Caco-2 (cell line): ENCODE results near the gene BMAL1. TPM values are rescaled to one million over a fixed set of nuclear protein-coding genes. Genes with fewer than 3 reads are reported as not detected.
A peak's percentile ranks its signal among the peaks of the same experiment; 100 is the strongest.
"Not testable (repeated sequence)": the region's sequence is repeated elsewhere in the genome, so short reads cannot be mapped to it uniquely, and the experiment has no call there.

Experiments
- BruUV-seq: library from RNA; stranded (reverse); fragments of 400-500 nt; replicated peaks from 2 replicates; lab custom pipeline; 2021; lab: Mats Ljungman, UMichigan
- CTCF ChIA-PET: fragments of 300-600 bp; sonication (Branson Sonifier 250); formaldehyde crosslinking; loops from one replicate; lab custom pipeline; 2022; ENCODE audit warnings: antibody characterized with exemption; lab: Charles Lee
- POLR2A ChIA-PET: fragments of 300-600 bp; sonication (Branson Sonifier 250); formaldehyde crosslinking; loops from one replicate; lab custom pipeline; 2022; ENCODE audit warnings: antibody characterized with exemption; lab: Charles Lee
- DNase-seq, 2 experiments: peaks; one replicate each; pipeline versions ENCODE4 v3.0.0 to v3.0.0-alpha.2; 2020 to 2022
- H3K27me3 ChIP-seq: replicated peaks from 2 replicates; pipeline ENCODE4 v1.6.0; 2011; ENCODE audit warnings: low read length; ENCODE audit not compliant: control insufficient read depth, insufficient read depth
- H3K36me3 ChIP-seq: 2 replicates; pipeline ENCODE4 v1.5.1; 2011; ENCODE audit warnings: low read length; ENCODE audit not compliant: control insufficient read depth, insufficient read depth
- H3K4me1 ChIP-seq: fragments of 250-450 bp; sonication (Bioruptor Pico); 2 replicates; pipeline ENCODE4 v1.5.1; 2020; ENCODE audit warnings: mild to moderate bottlenecking
- H3K4me3 ChIP-seq: 2 replicates; pipeline ENCODE4 v1.5.1; 2011; ENCODE audit warnings: low read depth, mild to moderate bottlenecking, control low read depth, low read length
- H3K9me3 ChIP-seq: fragments of 250-450 bp; sonication (Bioruptor Pico); 2 replicates; pipeline ENCODE4 v1.5.1; 2020; ENCODE audit warnings: mild to moderate bottlenecking, moderate library complexity
- H3K27ac Mint-ChIP-seq: one replicate; pipeline ENCODE4 v1.8.0; 2022; ENCODE audit warnings: mixed read lengths; ENCODE audit not compliant: unreplicated experiment
- H3K27me3 Mint-ChIP-seq: one replicate; pipeline ENCODE4 v1.8.0; 2022; ENCODE audit warnings: mixed read lengths; ENCODE audit not compliant: insufficient read depth, unreplicated experiment
- H3K36me3 Mint-ChIP-seq: one replicate; pipeline ENCODE4 v1.8.0; 2022; ENCODE audit warnings: mild to moderate bottlenecking, mixed read lengths; ENCODE audit not compliant: insufficient read depth, unreplicated experiment
- H3K4me1 Mint-ChIP-seq: one replicate; pipeline ENCODE4 v1.8.0; 2022; ENCODE audit warnings: low read depth, mixed read lengths; ENCODE audit not compliant: unreplicated experiment
- H3K4me3 Mint-ChIP-seq: one replicate; pipeline ENCODE4 v1.8.0; 2022; ENCODE audit warnings: mild to moderate bottlenecking, moderate library complexity, mixed read lengths; ENCODE audit not compliant: unreplicated experiment
- H3K9me3 Mint-ChIP-seq: one replicate; pipeline ENCODE4 v1.8.0; 2022; ENCODE audit warnings: mixed read lengths; ENCODE audit not compliant: unreplicated experiment
- intact Hi-C: fragments of 100-400 bp; cut with micrococcal nuclease; formaldehyde crosslinking; loops from one replicate; pipeline ENCODE4 v1.10.0; 2022; ENCODE audit not compliant: unreplicated experiment
- total RNA-seq: library from RNA; stranded (reverse); gene quantifications from 2 replicates; pipeline ENCODE4 v1.2.3, GENCODE V29; 2022
- TF ChIP-seq, protein P1 (sequence below), 2 experiments: fragments of 200-600 bp in 1 of 2; IDR thresholded peaks; 1 replicate in 1 of 2; 2 replicates in 1 of 2; pipeline versions ENCODE4 v1.5.1 to v1.8.0; 2011 to 2022; ENCODE audit warnings: antibody characterized with exemption in 1 of 2, control low read depth in 1 of 2, inconsistent platforms in 1 of 2, low read depth in 1 of 2, low read length in 1 of 2, mild to moderate bottlenecking in 1 of 2, moderate library complexity in 1 of 2; ENCODE audit not compliant: insufficient read depth in 1 of 2, severe bottlenecking in 1 of 2, unreplicated experiment in 1 of 2

The BMAL1 gene
- total RNA-seq, 1 experiment from 2014 or later: 17.9 TPM

GRCh38 chr11:13256216-13256615, 21.4 kb upstream of the BMAL1 start:
- H3K4me3 ChIP-seq: no peak overlapping the region
- Mint-ChIP-seq H3K4me3 (no peak overlapping the region), H3K36me3 (no peaks in the 10 kb centered on the region), H3K27me3 (no peaks in the 10 kb centered on the region), H3K27ac (no peak overlapping the region), H3K9me3 (no peaks in the 10 kb centered on the region), H3K4me1 (peaks cover 21% of the 10 kb centered on the region)
- peaks cover 28% of the 10 kb centered on the region for H3K4me1 ChIP-seq
- no peak for DNase-seq
- ChIA-PET POLR2A (no interaction called here), CTCF (no interaction called here)
- no TSS peak for BruUV-seq
- H3K36me3 ChIP-seq: no peaks in the 10 kb centered on the region
- TF ChIP-seq, protein P1, sequence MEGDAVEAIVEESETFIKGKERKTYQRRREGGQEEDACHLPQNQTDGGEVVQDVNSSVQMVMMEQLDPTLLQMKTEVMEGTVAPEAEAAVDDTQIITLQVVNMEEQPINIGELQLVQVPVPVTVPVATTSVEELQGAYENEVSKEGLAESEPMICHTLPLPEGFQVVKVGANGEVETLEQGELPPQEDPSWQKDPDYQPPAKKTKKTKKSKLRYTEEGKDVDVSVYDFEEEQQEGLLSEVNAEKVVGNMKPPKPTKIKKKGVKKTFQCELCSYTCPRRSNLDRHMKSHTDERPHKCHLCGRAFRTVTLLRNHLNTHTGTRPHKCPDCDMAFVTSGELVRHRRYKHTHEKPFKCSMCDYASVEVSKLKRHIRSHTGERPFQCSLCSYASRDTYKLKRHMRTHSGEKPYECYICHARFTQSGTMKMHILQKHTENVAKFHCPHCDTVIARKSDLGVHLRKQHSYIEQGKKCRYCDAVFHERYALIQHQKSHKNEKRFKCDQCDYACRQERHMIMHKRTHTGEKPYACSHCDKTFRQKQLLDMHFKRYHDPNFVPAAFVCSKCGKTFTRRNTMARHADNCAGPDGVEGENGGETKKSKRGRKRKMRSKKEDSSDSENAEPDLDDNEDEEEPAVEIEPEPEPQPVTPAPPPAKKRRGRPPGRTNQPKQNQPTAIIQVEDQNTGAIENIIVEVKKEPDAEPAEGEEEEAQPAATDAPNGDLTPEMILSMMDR (IDR thresholded peaks at IDR 0.05; ENCODE audit: insufficient read depth in 1 of 2, low read depth in 1 of 2, low read length in 1 of 2, severe bottlenecking in 1 of 2, unreplicated experiment in 1 of 2): no peak
- no peaks in the 10 kb centered on the region for H3K27me3 ChIP-seq
- no peaks in the 10 kb centered on the region for H3K9me3 ChIP-seq
- intact Hi-C loops: no loop called here

DNA sequence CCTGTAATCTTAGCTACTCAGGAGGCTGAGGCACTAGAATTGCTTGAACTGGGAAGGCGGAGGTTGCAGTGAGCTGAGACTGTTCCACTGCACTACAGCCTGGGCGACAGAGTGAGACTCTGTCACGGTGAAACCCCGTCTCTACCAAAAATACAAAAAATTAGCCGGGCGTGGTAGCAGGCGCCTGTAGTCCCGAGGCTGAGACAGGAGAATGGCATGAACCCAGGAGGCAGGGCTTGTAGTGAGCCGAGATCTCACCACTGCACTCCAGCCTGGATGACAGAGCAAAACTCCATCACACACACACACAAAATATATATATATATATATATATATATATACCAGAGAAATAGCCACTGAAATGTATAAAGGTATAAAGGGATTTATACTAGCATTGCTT, 19.5 kb upstream of the BMAL1 start:
- H3K27me3 Mint-ChIP-seq, H3K4me3 ChIP-seq, H3K9me3 Mint-ChIP-seq, H3K9me3 ChIP-seq, H3K27ac Mint-ChIP-seq, H3K36me3 Mint-ChIP-seq, H3K27me3 ChIP-seq, H3K36me3 ChIP-seq, POLR2A ChIA-PET, CTCF ChIA-PET, BruUV-seq, DNase-seq, intact Hi-C loops, H3K4me3 Mint-ChIP-seq: not testable (repeated sequence)
- peaks cover 37% of the 10 kb centered on the region for H3K4me1 ChIP-seq
- H3K4me1 Mint-ChIP-seq: peaks cover 21% of the 10 kb centered on the region

- Histone ChIP-seq H3K27me3 (no peaks in the 10 kb centered on the region), H3K4me3 (no peak overlapping the region), H3K9me3 (no peaks in the 10 kb centered on the region), H3K4me1 (peaks cover 37% of the 10 kb centered on the region), H3K36me3 (no peaks in the 10 kb centered on the region)
- peak overlapping the region; percentile 46 for H3K4me3 Mint-ChIP-seq
- TF ChIP-seq, protein P1 (IDR thresholded peaks at IDR 0.05; ENCODE audit: insufficient read depth in 1 of 2, low read depth in 1 of 2, low read length in 1 of 2, severe bottlenecking in 1 of 2, unreplicated experiment in 1 of 2): no peak
- BruUV-seq: no TSS peak
- peaks cover 21% of the 10 kb centered on the region for H3K4me1 Mint-ChIP-seq
- POLR2A ChIA-PET: no interaction called here
- CTCF ChIA-PET: no interaction called here
- H3K9me3 Mint-ChIP-seq: no peaks in the 10 kb centered on the region
- no peak overlapping the region for H3K27ac Mint-ChIP-seq
- intact Hi-C loops: loop anchor here (1.0 kb wide), 1 partner anchor 18 kb away; the partner anchor contains the start of gene BMAL1
- peak in 1 of 2 experiments; percentile 19 for DNase-seq
- no peaks in the 10 kb centered on the region for H3K27me3 Mint-ChIP-seq
- no peaks in the 10 kb centered on the region for H3K36me3 Mint-ChIP-seq
These were observed 18.7 kb upstream of the BMAL1 start for GRCh38 chr11:13258855-13259254.
